ENCODE results near the gene ABCA1. TPM values are rescaled to one million over a fixed set of nuclear protein-coding genes. Genes with fewer than 3 reads are reported as not detected.

The ABCA1 gene
- total RNA-seq, 1 experiment from 2014 or later: 0.69 TPM

DNA sequence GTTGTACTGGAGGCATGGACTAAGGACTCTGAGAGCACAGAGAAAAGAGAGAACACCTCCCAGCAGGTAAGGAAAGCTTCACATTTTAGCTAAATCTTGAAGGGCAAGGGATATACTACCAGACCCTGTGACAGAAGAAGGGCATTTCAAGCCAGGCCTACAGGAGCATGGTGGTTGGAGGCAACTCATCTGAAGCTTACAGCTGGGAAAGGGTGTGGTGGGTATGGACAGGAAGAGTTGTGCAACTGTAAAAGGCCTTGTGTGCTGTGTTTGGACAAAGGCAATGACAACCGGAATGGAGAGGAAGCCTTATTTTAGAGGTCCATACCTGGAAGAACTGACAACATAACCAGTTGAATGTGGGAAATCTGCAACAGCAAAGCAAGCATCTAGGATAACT, 132.9 kb downstream of the ABCA1 start:
- Histone ChIP-seq H3K4me3 (ENCODE audit: low read depth, low read length, poor library complexity, severe bottlenecking) (no peak overlapping the region), H3K27me3 (replicated peaks; ENCODE audit: insufficient read depth, low read depth, low read length, poor library complexity) (peaks cover 3% of the 10 kb centered on the region), H3K36me3 (ENCODE audit: insufficient read depth, low read length, poor library complexity, severe bottlenecking) (no peaks in the 10 kb centered on the region), H3K9me3 (ENCODE audit: low read depth, low read length, poor library complexity, severe bottlenecking) (no peaks in the 10 kb centered on the region), H3K4me1 (ENCODE audit: insufficient read depth, low read length, poor library complexity, severe bottlenecking) (no peaks in the 10 kb centered on the region), H3K27ac (ENCODE audit: low read depth, low read length, poor library complexity, severe bottlenecking) (no peak overlapping the region)
- intact Hi-C loops (cut with micrococcal nuclease; ENCODE audit: unreplicated experiment): no loop called here
- no peak for DNase-seq (ENCODE audit: low spot score)
- CTCF ChIA-PET: no interaction called here
- POLR2A ChIA-PET (ENCODE audit: low non-redundant PET): no interaction called here
- TF ChIP-seq EZH2 (IDR thresholded peaks at IDR 0.05; ENCODE audit: borderline replicate concordance, low read depth, low read length, poor library complexity, severe bottlenecking): no peak
- no peak for TF ChIP-seq CTCF (conservative IDR thresholded peaks at IDR 0.05; ENCODE audit: low read depth, low read length)
- no TSS peak for BruUV-seq (replicated peaks)

DNA sequence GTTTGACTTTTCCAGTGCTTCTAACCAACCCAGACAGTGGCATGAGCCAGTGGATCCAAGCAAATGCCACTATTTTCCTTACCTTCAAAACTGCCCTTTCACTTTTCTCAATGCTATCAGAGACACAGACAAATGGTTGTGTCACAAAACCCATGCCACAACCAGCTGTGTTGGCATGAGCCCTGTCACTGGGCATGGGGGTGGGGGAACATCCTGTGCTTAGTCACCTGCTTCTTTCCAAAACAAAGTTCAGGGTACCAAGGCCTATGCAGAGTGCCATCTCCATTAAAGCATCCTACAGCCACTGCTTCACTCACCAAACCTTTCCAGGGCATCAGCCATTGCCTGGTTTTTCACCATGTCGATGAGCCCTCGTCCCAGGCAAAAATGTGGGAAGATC, 133.9 kb downstream of the ABCA1 start:
- ChIA-PET CTCF (no interaction called here), POLR2A (ENCODE audit: low non-redundant PET) (no interaction called here)
- Histone ChIP-seq H3K9me3 (ENCODE audit: low read depth, low read length, poor library complexity, severe bottlenecking) (no peaks in the 10 kb centered on the region), H3K36me3 (ENCODE audit: insufficient read depth, low read length, poor library complexity, severe bottlenecking) (no peaks in the 10 kb centered on the region), H3K4me1 (ENCODE audit: insufficient read depth, low read length, poor library complexity, severe bottlenecking) (no peaks in the 10 kb centered on the region), H3K4me3 (ENCODE audit: low read depth, low read length, poor library complexity, severe bottlenecking) (no peak overlapping the region), H3K27ac (ENCODE audit: low read depth, low read length, poor library complexity, severe bottlenecking) (no peak overlapping the region), H3K27me3 (replicated peaks; ENCODE audit: insufficient read depth, low read depth, low read length, poor library complexity) (peaks cover 3% of the 10 kb centered on the region)
- no TSS peak for BruUV-seq (replicated peaks)
- TF ChIP-seq CTCF (conservative IDR thresholded peaks at IDR 0.05; ENCODE audit: low read depth, low read length) (no peak), EZH2 (IDR thresholded peaks at IDR 0.05; ENCODE audit: borderline replicate concordance, low read depth, low read length, poor library complexity, severe bottlenecking) (no peak)
- intact Hi-C loops (cut with micrococcal nuclease; ENCODE audit: unreplicated experiment): no loop called here
- no peak for DNase-seq (ENCODE audit: low spot score)

DNA sequence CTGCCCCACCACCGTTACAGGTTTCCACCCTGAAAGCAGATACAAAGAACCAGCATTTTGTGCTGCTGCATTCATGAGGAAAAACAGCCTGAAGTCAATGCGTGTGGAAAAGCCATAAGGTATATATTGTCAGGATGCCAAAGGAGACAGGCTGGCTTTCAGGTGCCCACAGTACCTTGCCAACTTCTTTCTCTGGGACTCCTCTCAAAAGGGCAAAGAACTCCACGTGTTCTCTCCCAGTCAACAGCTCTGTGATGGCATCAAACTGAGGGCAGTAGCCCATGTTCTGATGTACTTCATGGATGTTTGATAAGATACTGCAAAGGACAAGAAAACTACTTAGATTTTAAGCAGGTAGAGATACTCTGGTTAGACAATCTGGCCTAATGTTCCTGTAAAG, 139.7 kb downstream of the ABCA1 start:
- intact Hi-C loops (cut with micrococcal nuclease; ENCODE audit: unreplicated experiment): no loop called here

More for the DNA sequence above, 139.7 kb downstream of the ABCA1 start:
- Histone ChIP-seq H3K27me3 (replicated peaks; ENCODE audit: insufficient read depth, low read depth, low read length, poor library complexity) (no peaks in the 10 kb centered on the region), H3K9me3 (ENCODE audit: low read depth, low read length, poor library complexity, severe bottlenecking) (no peaks in the 10 kb centered on the region), H3K27ac (ENCODE audit: low read depth, low read length, poor library complexity, severe bottlenecking) (no peak overlapping the region), H3K36me3 (ENCODE audit: insufficient read depth, low read length, poor library complexity, severe bottlenecking) (no peaks in the 10 kb centered on the region), H3K4me1 (ENCODE audit: insufficient read depth, low read length, poor library complexity, severe bottlenecking) (no peaks in the 10 kb centered on the region), H3K4me3 (ENCODE audit: low read depth, low read length, poor library complexity, severe bottlenecking) (no peak overlapping the region)
- ChIA-PET POLR2A (ENCODE audit: low non-redundant PET) (no interaction called here), CTCF (no interaction called here)
- BruUV-seq (replicated peaks): no TSS peak
- no peak for DNase-seq (ENCODE audit: low spot score)
- TF ChIP-seq CTCF (conservative IDR thresholded peaks at IDR 0.05; ENCODE audit: low read depth, low read length): no peak
- no peak for TF ChIP-seq EZH2 (IDR thresholded peaks at IDR 0.05; ENCODE audit: borderline replicate concordance, low read depth, low read length, poor library complexity, severe bottlenecking)
